8988T (cell line): ENCODE results near the gene LMNTD2.

ENCODE experiments used
- DNase-seq: peaks from one replicate; pipeline ENCODE4 v3.0.0; 2011

LMNTD2 gene

DNA sequence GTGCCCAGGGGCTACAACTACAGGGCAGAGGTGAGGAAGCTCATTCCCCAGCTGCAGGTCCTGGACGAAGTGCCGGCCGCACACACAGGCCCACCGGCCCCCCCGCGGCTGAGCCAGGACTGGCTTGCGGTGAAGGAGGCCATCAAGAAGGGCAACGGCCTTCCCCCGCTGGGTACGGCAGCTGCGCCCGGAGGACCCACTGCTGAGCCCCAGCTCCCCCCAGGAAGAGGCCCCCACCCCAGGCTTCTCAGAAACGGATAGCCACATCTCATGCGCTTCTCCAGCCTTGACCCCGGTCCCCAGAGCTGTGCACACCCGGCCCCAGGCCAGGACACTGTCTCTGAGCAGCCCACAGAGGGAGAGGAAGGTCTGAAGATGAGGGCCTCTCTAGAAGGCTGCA lies 9.4 kb downstream of the LMNTD2 start:
- no peak for DNase-seq

DNA sequence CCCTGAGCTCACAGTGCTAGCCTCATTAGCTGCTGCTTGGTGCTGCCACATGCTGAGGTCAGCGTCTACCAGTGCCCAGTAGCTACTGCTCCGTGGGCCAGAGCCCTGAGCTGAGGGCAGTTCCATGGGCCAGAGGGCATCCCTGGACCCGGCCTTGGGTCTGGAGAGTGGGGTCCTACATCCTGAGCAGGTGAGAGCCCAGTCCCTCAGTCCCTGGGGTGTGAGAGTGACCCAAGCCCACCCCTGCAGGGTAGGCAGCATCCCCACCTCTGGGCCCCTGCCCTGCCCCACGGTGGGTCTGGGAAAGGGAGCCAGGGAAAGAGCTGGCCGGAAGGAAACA lies 9.8 kb downstream of the LMNTD2 start:
- DNase-seq = no peak

GRCh38 chr11:550021-550745 lies 10.4 kb downstream of the LMNTD2 start:
- no peak for DNase-seq

DNA sequence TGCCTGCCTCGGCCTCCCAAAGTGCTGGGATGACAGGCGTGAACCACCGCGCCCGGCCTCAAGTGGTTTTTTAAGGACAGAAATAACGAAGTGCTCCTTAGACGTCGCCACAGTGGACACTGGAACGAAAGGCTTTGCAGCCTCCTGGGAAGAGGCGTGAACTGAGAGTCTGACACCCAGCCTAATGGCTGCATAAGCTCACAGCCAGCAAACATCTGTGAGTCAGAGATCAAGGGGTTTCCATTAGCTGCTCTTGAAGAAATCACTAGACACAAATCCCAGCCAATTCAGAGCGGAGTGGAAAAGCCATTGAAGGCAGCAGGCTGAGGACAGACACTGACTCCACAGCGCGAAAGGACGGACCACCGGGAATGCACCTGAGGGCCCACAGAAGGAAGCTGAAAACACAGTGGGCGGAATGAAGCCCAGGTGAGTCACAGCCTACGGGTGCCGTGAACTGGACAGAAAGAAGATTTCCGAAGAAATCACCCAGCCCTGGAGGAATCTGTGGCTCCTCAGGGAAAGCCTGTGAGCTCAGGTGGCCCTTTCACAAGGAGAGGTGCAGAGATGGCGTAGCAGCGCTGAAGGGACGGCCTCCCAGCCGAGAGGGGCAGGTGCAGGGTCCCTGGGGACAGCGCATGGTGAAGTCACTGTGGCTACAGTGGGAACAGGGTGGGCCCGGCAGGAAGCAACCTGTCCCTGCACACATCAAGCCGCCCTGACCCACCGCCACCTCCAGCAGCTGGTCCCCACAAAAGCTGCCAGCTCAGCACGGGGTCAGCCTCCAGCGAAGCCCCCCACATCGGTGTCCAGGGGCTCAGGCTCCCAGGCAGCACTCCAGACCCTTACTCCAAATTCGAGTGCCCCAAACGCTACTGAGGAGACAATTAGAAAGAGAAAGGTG lies 11.6 kb downstream of the LMNTD2 start:
- no peak for DNase-seq

- DNase-seq = no peak
Measured at GRCh38 chr11:545171-545570, 15.4 kb downstream of the LMNTD2 start.

GRCh38 chr11:544817-545166 lies 15.7 kb downstream of the LMNTD2 start:
- no peak for DNase-seq

DNA sequence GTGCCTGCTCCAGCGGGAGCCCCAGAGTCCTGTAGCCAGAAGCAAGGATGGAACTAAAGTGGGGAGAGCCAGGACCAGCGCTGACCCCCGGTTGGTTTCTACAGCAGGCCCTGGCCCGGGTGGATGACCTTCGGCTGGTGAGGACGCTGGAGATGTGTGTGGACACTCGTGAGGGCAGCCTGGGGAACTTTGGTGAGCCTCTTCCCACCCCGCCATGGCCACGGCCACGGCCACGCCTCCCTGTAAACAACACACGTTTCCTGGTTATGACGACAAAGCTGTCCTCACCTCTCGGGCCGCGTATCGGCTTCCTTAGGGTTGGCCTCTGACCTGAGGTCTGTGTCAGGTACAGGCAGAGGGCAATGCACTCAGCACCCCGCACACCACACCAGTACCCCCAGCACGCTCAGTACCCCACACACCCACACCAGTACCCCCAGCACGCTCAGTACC lies 19.1 kb downstream of the LMNTD2 start:
- DNase-seq = no peak

GRCh38 chr11:540583-541432 lies 19.7 kb downstream of the LMNTD2 start:
- no peak for DNase-seq

DNA sequence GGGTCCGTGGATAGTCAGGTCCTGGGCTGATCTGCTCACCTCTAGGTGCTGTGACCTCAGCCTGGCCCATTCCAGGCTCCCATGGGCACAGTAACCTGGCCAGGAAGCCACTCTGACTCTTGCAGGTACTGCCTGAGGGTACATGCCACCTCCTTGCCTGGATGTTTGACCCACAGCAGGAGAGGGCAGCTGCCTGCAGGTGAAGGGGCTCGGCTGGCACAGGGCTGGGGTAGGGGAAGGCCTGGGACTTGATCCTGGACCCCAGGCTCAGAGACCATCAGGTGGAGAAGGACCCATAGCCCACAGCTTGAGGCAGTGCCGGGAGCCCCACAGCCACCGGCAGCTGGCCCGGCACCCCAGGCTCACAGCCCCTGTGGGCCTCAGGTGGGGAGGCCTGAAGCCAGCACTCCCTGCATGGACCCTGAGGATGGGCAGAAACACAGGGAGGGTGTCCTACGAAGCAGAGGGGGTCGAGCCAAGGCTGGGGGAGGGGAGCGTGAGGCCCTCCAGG lies 20.5 kb downstream of the LMNTD2 start:
- DNase-seq = no peak

DNA sequence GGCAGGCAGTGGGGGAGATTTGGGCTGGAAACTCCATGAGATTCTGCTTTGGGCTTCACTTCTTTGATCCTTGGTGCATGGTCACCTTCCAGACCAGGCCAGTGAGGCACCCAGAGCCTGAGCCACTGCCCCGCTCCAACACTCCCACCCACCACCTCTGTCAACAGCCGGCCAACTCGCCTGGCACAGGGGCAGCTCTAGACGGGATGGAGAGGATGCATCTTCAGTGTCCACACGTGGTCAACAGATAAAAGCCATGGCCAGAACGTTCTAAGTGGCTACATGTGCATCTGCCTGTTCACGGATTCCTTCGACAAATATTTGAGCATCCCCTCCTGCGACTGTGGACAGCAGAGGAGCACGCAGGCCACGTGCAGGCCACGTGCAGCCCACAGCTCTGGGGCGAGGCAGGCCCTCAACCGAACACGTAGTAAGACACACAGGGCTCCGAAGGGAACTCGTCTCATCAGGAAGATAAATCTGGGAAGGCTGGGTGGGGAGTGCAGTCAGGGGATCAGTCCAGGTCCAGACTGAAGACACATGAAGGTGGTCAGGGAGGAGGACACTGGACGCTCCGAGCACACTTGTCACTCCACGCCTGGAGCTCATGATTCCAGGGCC lies 22.0 kb downstream of the LMNTD2 start:
- DNase-seq = no peak

- peak; percentile 53 for DNase-seq
Measured at GRCh38 chr11:537622-538430, 22.7 kb downstream of the LMNTD2 start.

GRCh38 chr11:536841-537621 lies 23.5 kb downstream of the LMNTD2 start, which contains the start of gene LRRC56:
Gene LRRC56 (plus strand): TSS chr11:537527. CDS start chr11:540685, 3,158 bp downstream.
- peak; percentile 63 for DNase-seq

- peak; percentile 100 for DNase-seq
Measured at GRCh38 chr11:535519-536454, 24.8 kb downstream of the LMNTD2 start, which contains the start of gene HRAS. Gene HRAS (minus strand): TSS chr11:535576.

DNA sequence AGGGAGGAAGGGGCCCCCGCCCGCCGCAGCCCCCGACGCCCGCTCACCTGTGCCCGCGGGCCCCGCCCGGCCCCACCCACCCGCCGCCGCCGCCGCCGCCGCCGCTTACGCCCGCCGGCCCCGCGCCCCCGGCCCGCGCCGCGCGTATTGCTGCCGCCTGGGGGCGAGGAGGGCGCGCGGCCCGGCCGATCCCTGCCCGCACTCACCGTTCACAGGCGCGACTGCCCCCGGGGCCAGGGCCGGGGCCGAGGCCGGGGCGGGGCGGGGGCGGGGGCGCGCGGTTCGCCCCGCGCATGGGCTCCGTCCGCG lies 25.4 kb downstream of the LMNTD2 start:
- DNase-seq = no peak

DNA sequence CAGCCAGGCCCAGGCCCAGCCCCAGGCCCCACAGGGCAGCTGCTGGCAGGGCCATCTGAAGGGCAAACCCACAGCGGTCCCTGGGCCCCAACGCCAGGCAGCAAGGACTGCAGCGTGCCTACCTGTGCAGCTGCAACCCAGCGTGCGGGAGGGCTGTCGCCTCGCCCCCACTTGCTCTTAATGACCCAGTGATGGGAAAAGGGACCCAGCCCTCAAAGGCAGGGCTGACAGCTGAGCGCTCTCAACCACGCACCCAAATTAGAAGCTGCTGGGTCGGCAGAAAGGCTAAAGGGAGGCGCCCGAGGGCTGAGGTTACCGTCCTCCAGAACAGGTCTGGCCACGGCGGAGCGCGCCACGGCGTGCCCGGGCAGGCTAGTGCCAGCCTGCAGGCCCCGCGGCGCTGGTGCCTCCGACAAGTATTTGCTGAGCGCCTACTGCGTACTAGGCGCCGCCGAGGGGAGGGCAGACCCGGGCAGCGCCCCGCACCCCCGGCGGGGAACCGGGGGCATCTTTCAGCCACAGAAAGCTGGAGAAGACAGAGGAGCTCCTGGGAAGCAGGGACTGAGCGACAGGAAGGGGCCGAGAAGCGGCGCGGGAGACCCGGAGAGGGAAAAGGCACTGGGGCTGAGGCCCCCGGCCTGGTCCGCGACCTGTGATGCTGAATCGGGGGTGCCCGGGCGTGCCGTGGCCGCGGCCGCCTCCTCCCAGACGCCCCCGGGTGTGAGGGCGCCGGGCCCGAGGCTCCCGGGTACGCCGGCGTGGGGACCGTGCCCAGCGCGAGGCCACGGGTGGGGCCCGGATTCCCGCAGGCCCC lies 25.9 kb downstream of the LMNTD2 start:
- peak; percentile 78 for DNase-seq

- DNase-seq = no peak
Measured at GRCh38 chr11:533586-534395, 26.7 kb downstream of the LMNTD2 start.

- no peak for DNase-seq
Measured at GRCh38 chr11:532986-533585, 27.5 kb downstream of the LMNTD2 start.
